ENCODE measurements around the gene NDUFB4. TPM values are rescaled to one million over a fixed set of nuclear protein-coding genes. Genes with fewer than 3 reads are reported as not detected.

NDUFB4 gene
- total RNA-seq, result 118 and 161 TPM in 2 replicates

GRCh38 chr3:120596116-120596852, at the start of gene NDUFB4:
Gene NDUFB4, plus strand, starts transcription at chr3:120596336. Its CDS starts 24 bp downstream, at chr3:120596360.

Other genes starting within 250 kb of the NDUFB4 start
- gene LRRC58, start 247.0 kb upstream of the NDUFB4 start, total RNA-seq, result 24.0 and 26.4 TPM in 2 replicates
- gene FSTL1, start 145.3 kb upstream of the NDUFB4 start, total RNA-seq, result 244 and 258 TPM in 2 replicates
- gene HGD, start 85.9 kb downstream of the NDUFB4 start, total RNA-seq, result 0.13 and 0.20 TPM in 2 replicates
- gene RABL3, start 146.2 kb downstream of the NDUFB4 start, total RNA-seq, result 13.7 and 19.2 TPM in 2 replicates
- 12.2 and 24.5 TPM in 2 replicates for gene GTF2E1, start 146.4 kb downstream of the NDUFB4 start, total RNA-seq

Measured in mammary microvascular endothelial cell (primary cell).